ENCODE measurements around the gene PLXDC2.

PLXDC2 gene

DNA sequence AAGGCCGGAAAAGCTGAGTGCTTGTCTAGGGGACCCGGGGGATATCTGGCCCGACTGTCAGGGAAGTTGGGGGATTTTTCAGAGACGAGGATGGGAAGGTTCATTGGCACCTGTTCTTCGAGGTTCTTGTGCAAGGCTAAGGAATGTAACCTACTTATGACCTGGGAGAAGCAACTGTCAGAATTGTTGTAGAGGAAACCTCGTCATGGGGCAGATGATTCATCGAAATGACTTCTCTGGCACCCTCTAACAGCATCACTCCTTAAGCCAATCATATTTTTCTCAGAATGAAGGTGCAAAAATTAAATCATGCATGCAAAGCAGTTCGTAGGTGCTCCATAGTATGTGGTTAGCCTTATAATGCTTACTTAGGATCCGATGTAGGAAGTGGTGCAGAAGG, 58.6 kb downstream of the PLXDC2 start:
- no peaks in the 10 kb centered on the region for H3K9me3 Mint-ChIP-seq
- no peak overlapping the region for H3K27ac Mint-ChIP-seq
- no peak overlapping the region for H3K4me3 Mint-ChIP-seq
- peaks cover 13% of the 10 kb centered on the region for H3K36me3 Mint-ChIP-seq (ENCODE audit: low read depth)
- no peak for DNase-seq
- H3K27me3 Mint-ChIP-seq (ENCODE audit: low read depth, poor library complexity): peaks cover 6% of the 10 kb centered on the region
- H3K4me1 Mint-ChIP-seq: no peaks in the 10 kb centered on the region
- TF ChIP-seq CTCF (IDR thresholded peaks at IDR 0.05): no peak

- Mint-ChIP-seq H3K9me3 (no peaks in the 10 kb centered on the region), H3K36me3 (ENCODE audit: low read depth) (peaks cover 13% of the 10 kb centered on the region), H3K4me1 (no peaks in the 10 kb centered on the region), H3K27ac (no peak overlapping the region), H3K27me3 (ENCODE audit: low read depth, poor library complexity) (peaks cover 6% of the 10 kb centered on the region), H3K4me3 (no peak overlapping the region)
- no peak for DNase-seq
- no peak for TF ChIP-seq CTCF (IDR thresholded peaks at IDR 0.05)
These were observed 60.3 kb downstream of the PLXDC2 start for GRCh38 chr10:19876570-19876969.

GRCh38 chr10:19877466-19878255, 61.4 kb downstream of the PLXDC2 start:
- Mint-ChIP-seq H3K4me1 (no peaks in the 10 kb centered on the region), H3K4me3 (no peak overlapping the region), H3K9me3 (peaks cover 7% of the 10 kb centered on the region), H3K27me3 (ENCODE audit: low read depth, poor library complexity) (peaks cover 6% of the 10 kb centered on the region), H3K36me3 (ENCODE audit: low read depth) (peaks cover 22% of the 10 kb centered on the region), H3K27ac (no peak overlapping the region)
- no peak for TF ChIP-seq CTCF (IDR thresholded peaks at IDR 0.05)
- no peak for DNase-seq

- no peak for DNase-seq
- TF ChIP-seq CTCF (IDR thresholded peaks at IDR 0.05): no peak
- peaks cover 21% of the 10 kb centered on the region for H3K9me3 Mint-ChIP-seq
- H3K4me3 Mint-ChIP-seq: no peak overlapping the region
- H3K36me3 Mint-ChIP-seq (ENCODE audit: low read depth): peaks cover 36% of the 10 kb centered on the region
- H3K27me3 Mint-ChIP-seq (ENCODE audit: low read depth, poor library complexity): peaks cover 3% of the 10 kb centered on the region
- H3K27ac Mint-ChIP-seq: no peak overlapping the region
- H3K4me1 Mint-ChIP-seq: no peaks in the 10 kb centered on the region
These were observed 66.4 kb downstream of the PLXDC2 start for GRCh38 chr10:19882621-19883020.

GRCh38 chr10:19888061-19888660, 71.9 kb downstream of the PLXDC2 start:
- Mint-ChIP-seq H3K9me3 (peaks cover 11% of the 10 kb centered on the region), H3K27me3 (ENCODE audit: low read depth, poor library complexity) (no peaks in the 10 kb centered on the region), H3K36me3 (ENCODE audit: low read depth) (peaks cover 12% of the 10 kb centered on the region), H3K27ac (peak overlapping the region; percentile 62), H3K4me1 (peaks cover 37% of the 10 kb centered on the region), H3K4me3 (no peak overlapping the region)
- no peak for TF ChIP-seq CTCF (IDR thresholded peaks at IDR 0.05)
- no peak for DNase-seq

DNA sequence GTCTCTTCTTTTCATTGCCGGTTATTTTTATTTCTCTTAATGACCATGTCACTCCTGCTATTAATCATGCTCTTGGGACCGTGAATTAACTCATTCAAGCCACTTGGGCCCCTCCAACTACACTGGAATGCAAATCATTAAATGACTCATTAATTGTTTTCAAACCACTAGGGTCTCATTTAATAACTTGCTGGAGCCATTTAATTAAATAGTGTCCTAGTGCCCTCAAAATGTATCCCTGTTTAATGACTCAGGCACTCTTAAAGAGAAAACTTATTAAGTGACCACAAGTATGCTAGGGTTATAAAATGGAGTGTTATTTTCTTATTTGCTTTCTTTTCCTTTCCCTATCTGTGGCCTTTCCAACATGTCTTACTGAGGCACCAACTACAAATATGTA, 73.0 kb downstream of the PLXDC2 start:
- DNase-seq: no peak
- Mint-ChIP-seq H3K4me1 (peaks cover 37% of the 10 kb centered on the region), H3K27ac (no peak overlapping the region), H3K9me3 (peaks cover 6% of the 10 kb centered on the region), H3K4me3 (no peak overlapping the region), H3K27me3 (ENCODE audit: low read depth, poor library complexity) (no peaks in the 10 kb centered on the region), H3K36me3 (ENCODE audit: low read depth) (peaks cover 6% of the 10 kb centered on the region)
- TF ChIP-seq CTCF (IDR thresholded peaks at IDR 0.05): no peak
